Measurements from ENCODE around the gene HOXB5. TPM values are rescaled to one million over a fixed set of nuclear protein-coding genes. Genes with fewer than 3 reads are reported as not detected.

HOXB5 gene
- total RNA-seq, 1 donor from 2014 or later = 31.1 TPM

DNA sequence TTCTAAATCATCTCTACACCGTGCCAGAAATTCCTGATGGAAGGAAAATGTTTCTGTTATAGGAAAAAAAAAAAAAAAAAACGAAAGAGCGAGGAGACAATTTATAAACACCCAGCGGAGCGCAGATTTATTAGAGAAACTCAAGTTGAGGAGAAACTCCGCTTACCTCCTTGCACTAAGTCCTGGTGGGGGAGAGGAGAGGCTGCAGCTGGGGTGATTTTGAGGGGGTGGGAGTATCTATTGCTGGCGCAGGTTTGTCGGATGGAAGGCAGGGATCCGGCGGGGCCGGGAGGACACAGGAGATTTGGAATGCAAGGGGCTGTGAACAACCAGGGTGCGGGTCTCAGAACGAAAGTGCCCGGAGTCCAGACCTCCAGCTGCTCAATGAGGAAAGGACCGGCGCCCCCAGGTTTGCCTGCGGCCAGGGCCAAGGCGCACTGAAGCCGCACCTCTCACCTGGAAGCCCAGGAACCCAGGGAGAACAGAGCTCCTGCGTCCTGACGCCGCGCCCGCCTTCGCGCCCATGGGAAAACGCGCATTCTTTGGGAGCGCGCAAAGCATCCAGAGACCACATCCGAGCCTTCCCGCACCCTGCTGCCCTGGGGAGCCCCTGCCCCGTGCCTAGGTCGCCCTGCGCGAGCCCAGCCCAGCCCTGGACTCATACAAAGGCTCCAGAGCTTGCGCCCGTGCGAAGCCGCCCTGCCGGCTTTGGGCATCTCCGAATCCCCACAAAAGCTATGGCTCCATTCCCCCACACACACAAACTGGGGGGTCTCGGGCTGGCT is 24.1 kb upstream of the HOXB5 start:
- DNase-seq (ENCODE audit: low spot score in 2 of 2, unreplicated experiment in 2 of 2) = no peak
- H3K27ac Mint-ChIP-seq = peak overlapping the region; percentile 94
- peaks cover 53% of the 10 kb centered on the region for H3K27me3 Mint-ChIP-seq (ENCODE audit: low read depth)
- H3K36me3 Mint-ChIP-seq = peaks cover 15% of the 10 kb centered on the region
- no peaks in the 10 kb centered on the region for H3K9me3 Mint-ChIP-seq
- TF ChIP-seq, protein P1, sequence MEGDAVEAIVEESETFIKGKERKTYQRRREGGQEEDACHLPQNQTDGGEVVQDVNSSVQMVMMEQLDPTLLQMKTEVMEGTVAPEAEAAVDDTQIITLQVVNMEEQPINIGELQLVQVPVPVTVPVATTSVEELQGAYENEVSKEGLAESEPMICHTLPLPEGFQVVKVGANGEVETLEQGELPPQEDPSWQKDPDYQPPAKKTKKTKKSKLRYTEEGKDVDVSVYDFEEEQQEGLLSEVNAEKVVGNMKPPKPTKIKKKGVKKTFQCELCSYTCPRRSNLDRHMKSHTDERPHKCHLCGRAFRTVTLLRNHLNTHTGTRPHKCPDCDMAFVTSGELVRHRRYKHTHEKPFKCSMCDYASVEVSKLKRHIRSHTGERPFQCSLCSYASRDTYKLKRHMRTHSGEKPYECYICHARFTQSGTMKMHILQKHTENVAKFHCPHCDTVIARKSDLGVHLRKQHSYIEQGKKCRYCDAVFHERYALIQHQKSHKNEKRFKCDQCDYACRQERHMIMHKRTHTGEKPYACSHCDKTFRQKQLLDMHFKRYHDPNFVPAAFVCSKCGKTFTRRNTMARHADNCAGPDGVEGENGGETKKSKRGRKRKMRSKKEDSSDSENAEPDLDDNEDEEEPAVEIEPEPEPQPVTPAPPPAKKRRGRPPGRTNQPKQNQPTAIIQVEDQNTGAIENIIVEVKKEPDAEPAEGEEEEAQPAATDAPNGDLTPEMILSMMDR (IDR thresholded peaks at IDR 0.05; ENCODE audit: unreplicated experiment) = no peak
- H3K4me1 Mint-ChIP-seq = peaks cover 64% of the 10 kb centered on the region
- peak overlapping the region; percentile 69 for H3K4me3 Mint-ChIP-seq

DNA sequence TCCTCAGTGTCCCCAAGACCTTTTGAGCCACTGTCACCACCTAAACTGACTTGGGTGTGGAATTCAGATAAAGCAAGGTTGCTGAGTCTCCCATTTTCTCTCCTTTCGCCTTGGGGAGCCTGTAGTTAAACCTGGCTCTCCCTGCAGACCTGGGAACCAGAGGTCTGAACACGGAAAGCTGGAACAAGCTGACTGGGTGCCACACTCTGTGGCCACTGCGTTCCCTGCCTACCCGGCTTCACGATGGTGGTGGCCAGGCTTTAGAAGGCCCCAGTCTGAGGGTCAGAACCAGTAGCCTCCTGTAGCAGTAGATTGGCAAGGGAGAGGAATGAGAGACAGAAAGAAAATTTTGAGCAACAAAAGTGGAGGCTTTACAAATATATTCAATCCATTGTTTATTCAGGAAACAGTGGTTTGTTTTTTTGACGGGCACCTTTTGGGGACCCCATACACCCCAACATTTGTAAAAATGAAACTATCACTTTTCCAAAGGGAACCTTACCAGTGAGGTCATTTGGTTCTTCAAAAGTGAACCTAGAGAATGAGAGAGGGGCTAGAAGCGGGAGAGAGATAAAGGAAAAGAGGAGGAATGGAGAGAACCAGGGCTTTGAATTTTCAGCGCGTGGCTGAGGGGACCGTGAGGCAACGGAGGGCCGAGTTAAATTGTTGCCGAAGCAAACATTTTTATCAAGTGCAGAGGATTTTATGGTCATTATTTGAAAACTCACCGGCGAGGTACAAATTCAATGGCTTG is 23.3 kb upstream of the HOXB5 start:
- no peak for DNase-seq (ENCODE audit: low spot score in 2 of 2, unreplicated experiment in 2 of 2)
- Mint-ChIP-seq H3K4me3 (peak overlapping the region; percentile 69), H3K4me1 (peaks cover 69% of the 10 kb centered on the region), H3K36me3 (peaks cover 12% of the 10 kb centered on the region), H3K9me3 (no peaks in the 10 kb centered on the region), H3K27ac (peak overlapping the region; percentile 75), H3K27me3 (ENCODE audit: low read depth) (peaks cover 45% of the 10 kb centered on the region)
- TF ChIP-seq, protein P1 (IDR thresholded peaks at IDR 0.05; ENCODE audit: unreplicated experiment) = no peak

DNA sequence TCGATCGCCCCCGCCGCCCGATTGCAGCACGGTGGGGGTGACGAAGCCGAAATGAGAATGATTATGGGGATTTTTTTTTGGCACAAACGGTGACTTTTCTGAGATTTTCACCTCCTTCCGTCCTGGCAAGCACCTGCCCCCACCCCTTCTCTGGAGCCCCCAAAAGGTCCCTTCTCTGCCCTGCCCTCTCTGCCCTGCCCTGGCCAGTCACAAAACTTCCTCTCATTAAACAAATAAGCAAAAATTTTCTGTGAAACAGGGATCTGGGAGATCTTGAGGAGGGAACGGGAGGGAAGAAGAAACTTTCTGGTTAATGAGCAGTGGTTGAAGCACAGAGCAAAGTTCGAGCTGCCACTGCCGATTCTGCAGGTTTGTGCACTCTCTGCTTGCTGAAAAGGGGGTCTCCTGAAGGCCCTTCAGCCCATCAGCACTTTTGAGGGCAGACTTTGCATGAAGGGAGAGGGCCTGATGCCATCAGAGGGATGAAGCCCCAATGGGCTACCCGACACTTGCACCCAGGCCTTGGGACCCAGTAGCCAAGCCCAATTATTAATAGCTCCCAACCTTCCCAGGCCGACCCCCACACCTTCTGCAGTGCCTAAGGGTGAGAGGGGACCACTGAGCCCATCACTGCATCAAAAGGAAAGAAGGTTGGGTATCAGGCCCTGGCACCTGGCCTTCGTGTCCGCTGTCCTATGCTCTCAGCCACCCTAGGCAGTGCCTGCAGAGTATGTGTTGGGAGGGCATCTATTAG is 22.6 kb upstream of the HOXB5 start:
- H3K36me3 Mint-ChIP-seq = peaks cover 7% of the 10 kb centered on the region
- peak overlapping the region; percentile 91 for H3K4me3 Mint-ChIP-seq
- TF ChIP-seq, protein P1 (IDR thresholded peaks at IDR 0.05; ENCODE audit: unreplicated experiment) = no peak
- peaks cover 37% of the 10 kb centered on the region for H3K27me3 Mint-ChIP-seq (ENCODE audit: low read depth)
- peak overlapping the region; percentile 99 for H3K27ac Mint-ChIP-seq
- DNase-seq (ENCODE audit: low spot score in 2 of 2, unreplicated experiment in 2 of 2) = no peak
- peaks cover 69% of the 10 kb centered on the region for H3K4me1 Mint-ChIP-seq
- no peaks in the 10 kb centered on the region for H3K9me3 Mint-ChIP-seq

DNA sequence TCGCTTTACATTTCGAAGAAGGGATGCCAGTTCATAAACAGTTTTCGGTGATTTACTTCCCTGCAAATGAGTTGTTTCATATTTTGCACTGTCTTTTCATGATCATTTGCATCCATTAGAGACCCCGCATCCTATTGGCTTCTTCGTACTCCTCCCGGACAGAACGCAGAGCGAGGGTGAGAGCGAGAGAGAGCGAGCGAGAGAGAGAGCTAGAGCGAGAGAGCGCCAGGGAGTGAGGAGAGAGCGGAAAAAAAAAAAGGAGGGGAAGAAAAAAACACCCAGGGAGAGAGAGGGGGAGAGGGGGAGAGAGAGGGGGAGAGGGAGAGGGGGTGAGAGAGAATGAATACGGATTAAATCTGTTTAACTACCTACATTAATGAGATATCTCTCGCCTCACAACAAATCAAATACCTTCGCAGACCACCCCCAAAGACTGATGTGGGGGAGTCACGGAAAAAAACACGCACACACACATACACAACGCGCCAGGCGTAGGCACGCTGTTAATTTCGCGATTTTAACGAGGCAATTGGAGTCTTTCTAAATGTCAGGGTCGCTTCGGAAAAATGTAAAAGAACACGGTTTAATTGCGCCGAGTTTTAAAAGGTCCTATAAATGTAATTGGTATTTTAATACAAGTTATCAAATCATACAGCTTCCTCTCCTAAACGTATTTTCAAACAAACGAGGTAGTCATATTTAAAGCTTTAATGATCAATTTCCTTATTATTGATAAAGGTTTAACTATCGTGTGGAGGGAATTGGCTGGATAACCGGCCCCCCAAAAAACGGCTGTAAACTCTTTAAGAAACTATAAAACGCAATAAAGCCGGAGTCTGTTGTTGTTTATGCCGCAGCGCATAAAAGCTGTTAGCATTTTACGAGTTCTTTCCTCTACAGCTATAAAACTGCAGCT is 21.7 kb upstream of the HOXB5 start, which contains the start of gene HOXB8:
Gene HOXB8, minus strand, starts transcription at position 246 of the 916 bp plus-strand sequence. CDS start 588 bp downstream, outside the sequence.
- Mint-ChIP-seq H3K36me3 (peaks cover 4% of the 10 kb centered on the region), H3K4me3 (peak within 1 kb of the TSS; percentile 91), H3K9me3 (no peaks in the 10 kb centered on the region), H3K27ac (peak within 1 kb of the TSS; percentile 99), H3K27me3 (ENCODE audit: low read depth) (peaks cover 29% of the 10 kb centered on the region), H3K4me1 (peaks cover 64% of the 10 kb centered on the region)
- TF ChIP-seq, protein P1 (IDR thresholded peaks at IDR 0.05; ENCODE audit: unreplicated experiment) = no peak
- no peak for DNase-seq (ENCODE audit: low spot score in 2 of 2, unreplicated experiment in 2 of 2)

All from mesothelial cell of epicardium (in vitro differentiated cells).